Measurements from ENCODE around the gene CLEC12A. TPM values are rescaled to one million over a fixed set of nuclear protein-coding genes. Genes with fewer than 3 reads are reported as not detected.

The CLEC12A gene
- total and polyA plus RNA-seq, 2 donors from 2014 or later = 1.3 to 4.8 TPM

- intact Hi-C loops (cut with DNase I) = no loop called here
- FAIRE-seq = no peak
These were observed 59.2 kb downstream of the CLEC12A start, which contains the start of gene CLEC9A for GRCh38 chr12:10030446-10030845. TSS of gene CLEC9A (plus strand) at chr12:10030682. CDS start at chr12:10052688, 22,006 bp downstream.

GRCh38 chr12:10031321-10031720 is 60.1 kb downstream of the CLEC12A start:
- Histone ChIP-seq H3K9ac (ENCODE audit: low read length in 3 of 3) (no peak overlapping the region), H3K4me3 (ENCODE audit: low read length in 3 of 3) (no peak overlapping the region), H3K27ac (ENCODE audit: low read depth in 2 of 2, low read length in 2 of 2) (no peak overlapping the region), H3K36me3 (ENCODE audit: control insufficient read depth in 2 of 3, insufficient read depth in 3 of 3, low read length in 3 of 3) (no peaks in the 10 kb centered on the region), H3K9me3 (ENCODE audit: control insufficient read depth in 2 of 3, insufficient read depth in 1 of 3, low read length in 3 of 3) (no peaks in the 10 kb centered on the region), H3K27me3 (ENCODE audit: control insufficient read depth, insufficient read depth, low read length) (no peaks in the 10 kb centered on the region), H3K4me1 (ENCODE audit: control insufficient read depth in 2 of 3, insufficient read depth in 2 of 3, low read depth in 1 of 3, low read length in 3 of 3) (no peaks in the 10 kb centered on the region)
- TF ChIP-seq CTCF (IDR thresholded peaks at IDR 0.05; ENCODE audit: borderline replicate concordance, extremely low read depth, insufficient read depth) = no peak
- FAIRE-seq (no peak), DNase-seq (no peak)
- intact Hi-C loops (cut with DNase I) = no loop called here

More at GRCh38 chr12:10030446-10030845, 59.2 kb downstream of the CLEC12A start, which contains the start of gene CLEC9A:
- no peaks in the 10 kb centered on the region for H3K27me3 ChIP-seq (ENCODE audit: control insufficient read depth, insufficient read depth, low read length)
- no peaks in the 10 kb centered on the region for H3K4me1 ChIP-seq (ENCODE audit: control insufficient read depth in 2 of 3, insufficient read depth in 2 of 3, low read depth in 1 of 3, low read length in 3 of 3)
- H3K36me3 ChIP-seq (ENCODE audit: control insufficient read depth in 2 of 3, insufficient read depth in 3 of 3, low read length in 3 of 3) = no peaks in the 10 kb centered on the region
- no peak for TF ChIP-seq CTCF (IDR thresholded peaks at IDR 0.05; ENCODE audit: borderline replicate concordance, extremely low read depth, insufficient read depth)
- no peak within 1 kb of the TSS for H3K4me3 ChIP-seq (ENCODE audit: low read length in 3 of 3)
- no peak within 1 kb of the TSS for H3K9ac ChIP-seq (ENCODE audit: low read length in 3 of 3)
- H3K27ac ChIP-seq (ENCODE audit: low read depth in 2 of 2, low read length in 2 of 2) = no peak within 1 kb of the TSS
- H3K9me3 ChIP-seq (ENCODE audit: control insufficient read depth in 2 of 3, insufficient read depth in 1 of 3, low read length in 3 of 3) = no peaks in the 10 kb centered on the region
- DNase-seq = no peak

- no peaks in the 10 kb centered on the region for H3K4me1 ChIP-seq (ENCODE audit: control insufficient read depth in 2 of 3, insufficient read depth in 2 of 3, low read depth in 1 of 3, low read length in 3 of 3)
- TF ChIP-seq CTCF (IDR thresholded peaks at IDR 0.05; ENCODE audit: borderline replicate concordance, extremely low read depth, insufficient read depth) = no peak
- no peak overlapping the region for H3K9ac ChIP-seq (ENCODE audit: low read length in 3 of 3)
- no peak for FAIRE-seq
- intact Hi-C loops (cut with DNase I) = no loop called here
- no peak overlapping the region for H3K4me3 ChIP-seq (ENCODE audit: low read length in 3 of 3)
- no peak for DNase-seq
- no peaks in the 10 kb centered on the region for H3K36me3 ChIP-seq (ENCODE audit: control insufficient read depth in 2 of 3, insufficient read depth in 3 of 3, low read length in 3 of 3)
- H3K9me3 ChIP-seq (ENCODE audit: control insufficient read depth in 2 of 3, insufficient read depth in 1 of 3, low read length in 3 of 3) = no peaks in the 10 kb centered on the region
- no peaks in the 10 kb centered on the region for H3K27me3 ChIP-seq (ENCODE audit: control insufficient read depth, insufficient read depth, low read length)
- H3K27ac ChIP-seq (ENCODE audit: low read depth in 2 of 2, low read length in 2 of 2) = no peak overlapping the region
These were observed 60.6 kb downstream of the CLEC12A start for GRCh38 chr12:10031771-10032175.

All from kidney (tissue), 14 donors.